Endothelial cell of umbilical vein (primary cell): ENCODE results near the gene YBX1. TPM values are rescaled to one million over a fixed set of nuclear protein-coding genes. Genes with fewer than 3 reads are reported as not detected.

Experiments used
- BruUV-seq: library from RNA; stranded (reverse); fragments of 400-500 nt; replicated peaks from 2 replicates; lab custom pipeline; 2021; lab: Mats Ljungman, UMichigan
- CTCF ChIA-PET: fragments of 300-600, 350-600 bp; sonication (Branson Sonifier 250); formaldehyde crosslinking; loops from one replicate; lab custom pipeline; 2021; ENCODE audit warnings: antibody characterized with exemption, inconsistent platforms; lab: Charles Lee
- POLR2A ChIA-PET: fragments of 300-600, 350-600 bp; sonication (Branson Sonifier 250); formaldehyde crosslinking; loops from one replicate; lab custom pipeline; 2021; ENCODE audit warnings: antibody characterized with exemption, inconsistent platforms; lab: Charles Lee
- DNase-seq: peaks from one replicate; pipeline ENCODE4 v3.0.0-alpha.2; 2011; ENCODE audit warnings: low read depth, low spot score
- FAIRE-seq: peaks from 2 replicates; lab custom pipeline; 2011; peaks lifted over from hg19 to GRCh38; lab: Jason Lieb, UNC
- H2AFZ ChIP-seq: 2 replicates; pipeline ENCODE4 v1.6.0; 2012; ENCODE audit warnings: low read depth, low read length, control low read depth, inconsistent platforms
- H3K27ac ChIP-seq: 2 replicates; pipeline ENCODE4 v1.5.1; 2011; ENCODE audit warnings: low read depth, mild to moderate bottlenecking, control low read depth, low read length, moderate library complexity; ENCODE audit not compliant: insufficient read depth
- H3K27me3 ChIP-seq, 2 experiments: 2 replicates each; pipeline versions ENCODE4 v1.6.0 to v1.6.1; 2011; ENCODE audit warnings: low read length in 2 of 2, mixed read lengths in 1 of 2; ENCODE audit not compliant: control insufficient read depth in 2 of 2, insufficient read depth in 2 of 2
- H3K36me3 ChIP-seq, 2 experiments: 2 replicates in 1 of 2; 3 replicates in 1 of 2; pipeline ENCODE4 v1.5.1; 2011; ENCODE audit warnings: low read length in 2 of 2, mild to moderate bottlenecking in 1 of 2, moderate library complexity in 1 of 2; ENCODE audit not compliant: control insufficient read depth in 2 of 2, insufficient read depth in 2 of 2; ENCODE audit errors: extremely low read depth in 1 of 2
- H3K4me1 ChIP-seq: 3 replicates; pipeline ENCODE4 v1.5.1; 2011; ENCODE audit warnings: mild to moderate bottlenecking, low read length; ENCODE audit not compliant: control insufficient read depth, insufficient read depth; ENCODE audit errors: extremely low read depth
- H3K4me2 ChIP-seq: 2 replicates; pipeline ENCODE4 v1.6.1; 2011; ENCODE audit warnings: low read length, control low read depth, mixed read lengths; ENCODE audit not compliant: insufficient read depth
- H3K4me3 ChIP-seq, 3 experiments: fragments of 200-600 bp in 1 of 3; sonication (generic), shearing (Covaris generic) in 1 of 3; replicated peaks in 1 of 3; 2 replicates each; pipeline ENCODE4 v1.5.1; 2011 to 2016; ENCODE audit warnings: control low read depth in 3 of 3, low read length in 3 of 3, mild to moderate bottlenecking in 2 of 3, inconsistent platforms in 1 of 3, low read depth in 1 of 3, moderate library complexity in 1 of 3; ENCODE audit not compliant: insufficient read depth in 1 of 3
- H3K79me2 ChIP-seq: 2 replicates; pipeline ENCODE4 v1.6.0; 2012; ENCODE audit warnings: low read length, inconsistent platforms; ENCODE audit not compliant: control insufficient read depth, insufficient read depth
- H3K9ac ChIP-seq: replicated peaks from 2 replicates; pipeline ENCODE3; 2011; ENCODE audit warnings: low read length, control low read depth; ENCODE audit not compliant: insufficient read depth; ENCODE audit errors: extremely low read depth
- H3K9me1 ChIP-seq: replicated peaks from 3 replicates; pipeline ENCODE4 v1.6.0; 2011; ENCODE audit warnings: mild to moderate bottlenecking, low read length; ENCODE audit not compliant: control insufficient read depth, insufficient read depth; ENCODE audit errors: extremely low read depth
- H3K9me3 ChIP-seq: replicated peaks from 2 replicates; pipeline ENCODE4 v1.5.1; 2012; ENCODE audit warnings: low read length, inconsistent platforms; ENCODE audit not compliant: control insufficient read depth, insufficient read depth
- H4K20me1 ChIP-seq: replicated peaks from 2 replicates; pipeline ENCODE3; 2011; ENCODE audit warnings: mild to moderate bottlenecking, low read length; ENCODE audit not compliant: control insufficient read depth, insufficient read depth; ENCODE audit errors: extremely low read depth
- CTCF ChIP-seq, 2 donors: IDR thresholded peaks; 1 replicate in 1 of 2; 2 replicates in 1 of 2; pipeline ENCODE4 v1.5.1; 2011; ENCODE audit warnings: low read length in 2 of 2, mild to moderate bottlenecking in 2 of 2, moderate library complexity in 2 of 2, control low read depth in 1 of 2, inconsistent platforms in 1 of 2, low read depth in 1 of 2; ENCODE audit not compliant: insufficient read depth in 1 of 2; ENCODE audit errors: extremely low read depth in 1 of 2
- EZH2 ChIP-seq: IDR thresholded peaks from 2 replicates; pipeline ENCODE4 v1.6.1; 2012; ENCODE audit warnings: borderline replicate concordance, low read depth, mild to moderate bottlenecking, moderate library complexity, low read length, inconsistent platforms; ENCODE audit not compliant: severe bottlenecking
- FOS ChIP-seq: IDR thresholded peaks from 2 replicates; pipeline ENCODE4 v1.6.1; 2011; ENCODE audit warnings: mild to moderate bottlenecking, low read length, moderate library complexity, borderline replicate concordance; ENCODE audit not compliant: insufficient read depth
- GATA2 ChIP-seq: IDR thresholded peaks from 2 replicates; pipeline ENCODE4 v1.7.0; 2011; ENCODE audit warnings: low read depth, mild to moderate bottlenecking, moderate library complexity, mixed read lengths, low read length; ENCODE audit not compliant: insufficient read length, insufficient read depth
- JUN ChIP-seq: IDR thresholded peaks from 2 replicates; pipeline ENCODE4 v1.6.1; 2011; ENCODE audit warnings: borderline replicate concordance, low read depth; ENCODE audit not compliant: insufficient read length, insufficient read depth
- MAX ChIP-seq: IDR thresholded peaks from 2 replicates; pipeline ENCODE4 v1.6.1; 2011; ENCODE audit not compliant: insufficient read depth, insufficient read length
- MYC ChIP-seq: IDR thresholded peaks from one replicate; pipeline ENCODE4 v1.6.1; 2011; ENCODE audit warnings: mild to moderate bottlenecking, low read depth, low read length
- POLR2A ChIP-seq: IDR thresholded peaks from 2 replicates; pipeline ENCODE4 v1.6.1; 2012; ENCODE audit warnings: low read depth, mild to moderate bottlenecking, control low read depth, low read length
- POLR2AphosphoS5 ChIP-seq: IDR thresholded peaks from 2 replicates; pipeline ENCODE4 v1.6.1; 2012; ENCODE audit warnings: low read depth, mild to moderate bottlenecking, control low read depth, low read length, moderate library complexity; ENCODE audit not compliant: insufficient read depth
- dilution Hi-C: fragments of 300-500 bp; cut with MboI; formaldehyde crosslinking; loops from one replicate; pipeline ENCODE4 v1.15.0; 2019; ENCODE audit warnings: low sequenced_read_pairs; ENCODE audit not compliant: extremely low pct_ligation_motif_present
- intact Hi-C: fragments of 100-400 bp; cut with micrococcal nuclease; formaldehyde crosslinking; loops from one replicate; pipeline ENCODE4 v1.10.0; 2022
- polyA plus RNA-seq, 4 experiments: library from polyadenylated mRNA; depleted of rRNA in 3 of 4; stranded (reverse) in 3 of 4; unstranded in 1 of 4; fragments of >200 nt; gene quantifications; 2 replicates each; pipeline versions ENCODE4 v1.2.1 to v1.2.3, GENCODE V29; 2011 to 2012; ENCODE audit warnings: missing spikeins in 1 of 4
- total RNA-seq: library from RNA; stranded (reverse); gene quantifications from 2 replicates; pipeline ENCODE4 v1.2.3, GENCODE V29; 2021

Gene YBX1
- total and polyA plus RNA-seq, 2 donors (not counting 3 experiments of a cell fraction or from before 2014, with no cell fraction given), result 430 to 783 TPM

GRCh38 chr1:42733415-42734200 is 51.4 kb downstream of the YBX1 start:
- Histone ChIP-seq H4K20me1 (no peaks in the 10 kb centered on the region), H3K27me3 (no peaks in the 10 kb centered on the region), H3K79me2 (no peaks in the 10 kb centered on the region), H3K27ac (no peak overlapping the region), H3K9me1 (no peaks in the 10 kb centered on the region), H3K4me2 (no peak overlapping the region), H3K36me3 (no peaks in the 10 kb centered on the region), H3K4me3 (no peak overlapping the region), H3K4me1 (no peaks in the 10 kb centered on the region), H3K9me3 (no peaks in the 10 kb centered on the region), H2AFZ (no peak overlapping the region), H3K9ac (no peak overlapping the region)
- FAIRE-seq, result no peak
- intact Hi-C loops (no loop called here), dilution Hi-C loops (no loop called here)
- DNase-seq, result no peak
- POLR2A ChIA-PET, result no interaction called here
- CTCF ChIA-PET, result interaction anchor here (0.7 to 1.3 kb wide), 5 partner anchors 10 to 155 kb away, joined by 3 to 4 read pairs (median 3); no protein-coding TSS in a partner anchor
- TF ChIP-seq EZH2 (no peak), JUN (no peak), MAX (no peak), POLR2A (no peak), CTCF (IDR thresholded peaks at IDR 0.05; ENCODE audit: extremely low read depth in 1 of 2, insufficient read depth in 1 of 2, low read depth in 1 of 2, low read length in 2 of 2) (no peak), GATA2 (no peak), MYC (no peak), POLR2AphosphoS5 (no peak), FOS (no peak)
- no TSS peak for BruUV-seq
